Measurements from ENCODE around the gene POGZ. TPM values are rescaled to one million over a fixed set of nuclear protein-coding genes. Genes with fewer than 3 reads are reported as not detected.

The POGZ gene
- total RNA-seq, 1 donor from 2014 or later: 105 TPM

GRCh38 chr1:151386002-151386401 lies 73.3 kb downstream of the POGZ start:
- Mint-ChIP-seq H3K9me3 (ENCODE audit: unreplicated experiment) (no peaks in the 10 kb centered on the region), H3K4me1 (ENCODE audit: unreplicated experiment) (no peaks in the 10 kb centered on the region), H3K27ac (ENCODE audit: unreplicated experiment) (no peak overlapping the region), H3K36me3 (ENCODE audit: unreplicated experiment) (no peaks in the 10 kb centered on the region), H3K27me3 (ENCODE audit: unreplicated experiment) (peaks cover 3% of the 10 kb centered on the region), H3K4me3 (ENCODE audit: unreplicated experiment) (no peak overlapping the region)
- no peak for DNase-seq (ENCODE audit: extremely low spot score, unreplicated experiment)
- TF ChIP-seq CTCF (IDR thresholded peaks at IDR 0.05): no peak

GRCh38 chr1:151384584-151384983 lies 74.7 kb downstream of the POGZ start:
- peaks cover 3% of the 10 kb centered on the region for H3K27me3 Mint-ChIP-seq (ENCODE audit: unreplicated experiment)
- H3K9me3 Mint-ChIP-seq (ENCODE audit: unreplicated experiment): no peaks in the 10 kb centered on the region
- TF ChIP-seq CTCF (IDR thresholded peaks at IDR 0.05): no peak
- H3K36me3 Mint-ChIP-seq (ENCODE audit: unreplicated experiment): no peaks in the 10 kb centered on the region
- H3K4me3 Mint-ChIP-seq (ENCODE audit: unreplicated experiment): no peak overlapping the region
- DNase-seq (ENCODE audit: extremely low spot score, unreplicated experiment): no peak
- no peak overlapping the region for H3K27ac Mint-ChIP-seq (ENCODE audit: unreplicated experiment)
- H3K4me1 Mint-ChIP-seq (ENCODE audit: unreplicated experiment): no peaks in the 10 kb centered on the region

- peaks cover 9% of the 10 kb centered on the region for H3K4me1 Mint-ChIP-seq (ENCODE audit: unreplicated experiment)
- no peak overlapping the region for H3K27ac Mint-ChIP-seq (ENCODE audit: unreplicated experiment)
- no peak for TF ChIP-seq CTCF (IDR thresholded peaks at IDR 0.05)
- no peak for DNase-seq (ENCODE audit: extremely low spot score, unreplicated experiment)
- H3K9me3 Mint-ChIP-seq (ENCODE audit: unreplicated experiment): no peaks in the 10 kb centered on the region
- no peak overlapping the region for H3K4me3 Mint-ChIP-seq (ENCODE audit: unreplicated experiment)
- peaks cover 11% of the 10 kb centered on the region for H3K27me3 Mint-ChIP-seq (ENCODE audit: unreplicated experiment)
- no peaks in the 10 kb centered on the region for H3K36me3 Mint-ChIP-seq (ENCODE audit: unreplicated experiment)
These were observed 82.0 kb downstream of the POGZ start for GRCh38 chr1:151377150-151377884.

- H3K27me3 Mint-ChIP-seq (ENCODE audit: unreplicated experiment): peaks cover 11% of the 10 kb centered on the region
- no peak for DNase-seq (ENCODE audit: extremely low spot score, unreplicated experiment)
- TF ChIP-seq CTCF (IDR thresholded peaks at IDR 0.05): no peak
- H3K36me3 Mint-ChIP-seq (ENCODE audit: unreplicated experiment): no peaks in the 10 kb centered on the region
- no peaks in the 10 kb centered on the region for H3K9me3 Mint-ChIP-seq (ENCODE audit: unreplicated experiment)
- H3K4me1 Mint-ChIP-seq (ENCODE audit: unreplicated experiment): peaks cover 34% of the 10 kb centered on the region
- H3K27ac Mint-ChIP-seq (ENCODE audit: unreplicated experiment): no peak overlapping the region
- H3K4me3 Mint-ChIP-seq (ENCODE audit: unreplicated experiment): peak overlapping the region; percentile 30
These were observed 86.1 kb downstream of the POGZ start for GRCh38 chr1:151373196-151373595.

GRCh38 chr1:151372058-151372934 lies 87.0 kb downstream of the POGZ start, which contains the start of gene SELENBP1:
SELENBP1 (minus strand) TSS chr1:151372705; CDS start chr1:151372641, 64 bp downstream.
- no peak for DNase-seq (ENCODE audit: extremely low spot score, unreplicated experiment)
- H3K27ac Mint-ChIP-seq (ENCODE audit: unreplicated experiment): peak within 1 kb of the TSS; percentile 87
- peaks cover 5% of the 10 kb centered on the region for H3K27me3 Mint-ChIP-seq (ENCODE audit: unreplicated experiment)
- H3K4me1 Mint-ChIP-seq (ENCODE audit: unreplicated experiment): peaks cover 34% of the 10 kb centered on the region
- peak within 1 kb of the TSS; percentile 53 for H3K4me3 Mint-ChIP-seq (ENCODE audit: unreplicated experiment)
- no peak for TF ChIP-seq CTCF (IDR thresholded peaks at IDR 0.05)
- H3K9me3 Mint-ChIP-seq (ENCODE audit: unreplicated experiment): no peaks in the 10 kb centered on the region
- H3K36me3 Mint-ChIP-seq (ENCODE audit: unreplicated experiment): no peaks in the 10 kb centered on the region

Measured in osteocyte (in vitro differentiated cells).